ENCODE data around the gene TBC1D10B.

Gene TBC1D10B

GRCh38 chr16:30378236-30379157 lies 8.2 kb upstream of the TBC1D10B start:
- Histone ChIP-seq H3K36me3 (ENCODE audit: insufficient read depth, low read length) (no peaks in the 10 kb centered on the region), H3K4me1 (ENCODE audit: insufficient read depth, low read length) (peaks cover 11% of the 10 kb centered on the region; the same call in 1 of the 2 replicates), H3K27ac (ENCODE audit: low read depth, low read length) (peak overlapping the region; percentile 100), H3K9me3 (ENCODE audit: insufficient read depth, low read depth, low read length) (no peaks in the 10 kb centered on the region), H3K27me3 (ENCODE audit: insufficient read depth, low read length) (no peaks in the 10 kb centered on the region), H3K9ac (ENCODE audit: low read depth, low read length) (peak overlapping the region; percentile 85), H3K4me3 (ENCODE audit: low read length) (peak overlapping the region; percentile 74)
- under 1% methylated on average over 67 of the region's 67 CpGs for WGBS

DNA sequence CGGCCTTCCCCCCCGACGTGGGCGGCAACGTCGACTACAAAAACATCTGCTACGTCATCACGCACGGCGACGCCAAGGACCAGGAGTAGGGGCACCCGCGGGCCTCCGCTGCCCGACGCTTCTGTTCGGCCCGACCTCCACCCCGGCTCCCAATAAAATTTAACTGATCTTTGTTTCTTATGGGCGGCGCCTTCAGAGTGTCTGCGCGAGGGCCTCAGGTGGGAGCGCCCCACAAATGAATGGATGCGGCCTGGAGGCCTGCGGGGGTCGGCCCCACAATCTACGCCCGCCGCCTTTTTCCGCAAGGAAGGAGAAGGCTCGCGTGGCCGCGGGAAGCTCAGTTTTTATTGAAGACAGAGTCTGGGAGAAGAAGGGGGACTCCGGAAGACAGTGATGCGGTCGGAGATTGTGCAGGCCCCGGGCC lies 7.5 kb upstream of the TBC1D10B start:
- H3K4me1 ChIP-seq (ENCODE audit: insufficient read depth, low read length) = peaks cover 11% of the 10 kb centered on the region; the same call in 1 of the 2 replicates
- H3K27me3 ChIP-seq (ENCODE audit: insufficient read depth, low read length) = no peaks in the 10 kb centered on the region
- H3K4me3 ChIP-seq (ENCODE audit: low read length) = peak overlapping the region; percentile 74
- WGBS = 1% methylated on average over 39 of the region's 39 CpGs
- peak overlapping the region; percentile 100 for H3K27ac ChIP-seq (ENCODE audit: low read depth, low read length)
- H3K9me3 ChIP-seq (ENCODE audit: insufficient read depth, low read depth, low read length) = no peaks in the 10 kb centered on the region
- no peaks in the 10 kb centered on the region for H3K36me3 ChIP-seq (ENCODE audit: insufficient read depth, low read length)
- peak overlapping the region; percentile 85 for H3K9ac ChIP-seq (ENCODE audit: low read depth, low read length)

DNA sequence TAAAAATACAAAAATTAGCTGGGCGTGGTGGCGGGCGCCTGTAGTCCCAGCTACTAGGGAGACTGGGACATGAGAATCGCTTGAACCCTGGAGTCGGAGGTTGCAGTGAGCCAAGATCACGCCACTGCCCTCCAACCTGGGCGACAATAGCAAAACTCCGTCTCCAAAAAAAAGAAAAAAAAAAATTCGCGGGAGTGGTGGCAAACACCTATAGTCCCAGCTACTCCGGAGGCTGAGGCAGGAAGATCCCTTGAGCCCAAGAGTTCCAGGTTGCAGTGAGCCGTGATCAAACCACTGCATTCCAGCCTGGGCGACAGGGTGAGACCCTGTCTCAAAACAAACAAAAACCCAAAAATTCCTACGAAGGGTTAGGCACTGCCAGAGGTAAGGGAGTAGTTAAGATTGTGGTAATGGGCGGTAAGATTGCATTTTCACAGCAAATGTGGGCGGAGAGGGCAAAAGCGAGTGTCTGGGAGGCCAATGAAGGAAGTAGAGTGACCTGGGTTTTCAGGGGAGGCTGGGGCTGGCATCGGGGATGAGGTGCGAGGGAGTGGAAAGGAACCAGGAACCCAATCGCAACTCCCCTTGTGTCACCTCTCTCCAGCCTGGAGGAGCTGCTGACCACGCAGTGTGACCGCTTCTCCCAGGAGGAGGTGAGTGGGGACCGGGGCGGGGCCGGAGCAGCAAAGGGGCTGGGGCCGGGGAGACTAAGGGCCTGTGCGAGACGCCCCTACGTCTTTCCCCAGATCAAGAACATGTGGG lies 6.9 kb upstream of the TBC1D10B start:
- 55% methylated on average over 29 of the region's 29 CpGs for WGBS
- Histone ChIP-seq H3K4me1 (ENCODE audit: insufficient read depth, low read length) (peaks cover 11% of the 10 kb centered on the region; the same call in 1 of the 2 replicates), H3K9ac (ENCODE audit: low read depth, low read length) (peak overlapping the region; percentile 52), H3K9me3 (ENCODE audit: insufficient read depth, low read depth, low read length) (no peaks in the 10 kb centered on the region), H3K4me3 (ENCODE audit: low read length) (peak overlapping the region; percentile 74), H3K27ac (ENCODE audit: low read depth, low read length) (peak overlapping the region; percentile 100), H3K27me3 (ENCODE audit: insufficient read depth, low read length) (no peaks in the 10 kb centered on the region), H3K36me3 (ENCODE audit: insufficient read depth, low read length) (no peaks in the 10 kb centered on the region)

DNA sequence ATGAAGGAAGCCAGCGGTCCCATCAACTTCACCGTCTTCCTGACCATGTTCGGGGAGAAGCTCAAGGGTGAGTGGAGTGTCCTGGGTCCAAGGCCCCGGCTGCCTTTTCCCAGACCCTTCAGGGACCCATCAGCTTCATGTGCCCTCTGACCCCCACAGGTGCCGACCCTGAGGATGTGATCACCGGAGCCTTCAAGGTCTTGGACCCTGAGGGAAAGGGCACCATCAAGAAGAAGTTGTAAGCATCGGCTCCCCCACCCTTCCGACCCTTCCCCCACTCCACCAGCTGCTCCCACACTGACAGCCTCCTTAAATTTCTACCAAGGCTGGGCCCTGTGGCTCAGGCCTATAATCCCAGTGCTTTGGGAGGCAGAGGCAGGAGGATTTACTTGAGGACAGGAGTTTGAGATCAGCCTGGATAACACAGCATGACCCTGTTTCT lies 6.2 kb upstream of the TBC1D10B start:
- H3K27me3 ChIP-seq (ENCODE audit: insufficient read depth, low read length) = no peaks in the 10 kb centered on the region
- peaks cover 11% of the 10 kb centered on the region; the same call in 1 of the 2 replicates for H3K4me1 ChIP-seq (ENCODE audit: insufficient read depth, low read length)
- no peaks in the 10 kb centered on the region for H3K9me3 ChIP-seq (ENCODE audit: insufficient read depth, low read depth, low read length)
- no peaks in the 10 kb centered on the region for H3K36me3 ChIP-seq (ENCODE audit: insufficient read depth, low read length)
- H3K4me3 ChIP-seq (ENCODE audit: low read length) = no peak overlapping the region
- H3K9ac ChIP-seq (ENCODE audit: low read depth, low read length) = no peak overlapping the region
- no peak overlapping the region for H3K27ac ChIP-seq (ENCODE audit: low read depth, low read length)
- 98% methylated on average over 8 of the region's 8 CpGs for WGBS

DNA sequence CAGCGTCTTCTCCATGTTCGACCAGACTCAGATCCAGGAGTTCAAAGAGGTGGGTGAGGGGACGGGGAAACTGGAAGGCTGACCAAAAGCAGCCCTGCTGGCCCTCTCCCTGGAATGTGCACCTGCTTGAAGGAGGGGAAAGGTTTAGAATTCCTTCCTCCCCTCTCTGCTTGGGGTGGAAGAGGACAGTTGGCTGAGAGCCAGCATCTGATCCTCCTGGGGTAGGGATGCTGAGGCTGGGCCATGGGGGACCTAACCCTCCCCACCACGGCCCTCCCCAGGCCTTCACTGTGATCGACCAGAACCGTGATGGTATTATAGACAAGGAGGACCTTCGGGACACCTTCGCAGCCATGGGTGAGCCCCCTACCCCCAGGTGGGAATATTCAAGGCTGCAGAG lies 5.6 kb upstream of the TBC1D10B start:
- no peak overlapping the region for H3K9ac ChIP-seq (ENCODE audit: low read depth, low read length)
- peak overlapping the region; percentile 39; the same call in 1 of the 2 replicates for H3K27ac ChIP-seq (ENCODE audit: low read depth, low read length)
- no peak overlapping the region for H3K4me3 ChIP-seq (ENCODE audit: low read length)
- no peaks in the 10 kb centered on the region for H3K9me3 ChIP-seq (ENCODE audit: insufficient read depth, low read depth, low read length)
- 92% methylated on average over 8 of the region's 8 CpGs for WGBS
- no peaks in the 10 kb centered on the region for H3K36me3 ChIP-seq (ENCODE audit: insufficient read depth, low read length)
- H3K4me1 ChIP-seq (ENCODE audit: insufficient read depth, low read length) = peaks cover 11% of the 10 kb centered on the region; the same call in 1 of the 2 replicates
- no peaks in the 10 kb centered on the region for H3K27me3 ChIP-seq (ENCODE audit: insufficient read depth, low read length)

DNA sequence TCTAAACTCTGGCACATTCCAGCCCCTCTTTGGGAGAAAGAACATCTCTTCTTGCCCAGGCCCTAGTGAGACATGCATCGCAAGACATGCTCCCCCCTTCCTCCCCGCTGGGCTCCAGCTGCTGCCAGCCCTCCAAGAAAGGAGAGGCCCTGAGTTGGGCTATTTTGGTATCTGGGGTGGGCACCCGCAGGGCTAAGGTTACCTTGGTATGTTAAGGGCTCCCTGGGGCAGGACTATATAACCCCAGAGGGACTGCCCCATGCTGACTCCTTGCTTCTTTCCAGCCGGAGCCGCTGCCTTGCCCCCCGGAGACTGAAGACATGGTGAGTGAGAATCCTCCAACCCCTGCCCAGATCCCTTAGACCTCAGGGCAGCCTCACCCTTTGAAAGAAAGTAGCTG lies 4.2 kb upstream of the TBC1D10B start, which contains the start of gene MYL11:
TSS of gene MYL11 (plus strand) at position 265 of the 400 bp plus-strand sequence. CDS start at position 321, 56 bp downstream.
- H3K27me3 ChIP-seq (ENCODE audit: insufficient read depth, low read length) = no peaks in the 10 kb centered on the region
- 95% methylated on average over 6 of the region's 6 CpGs for WGBS
- no peaks in the 10 kb centered on the region for H3K36me3 ChIP-seq (ENCODE audit: insufficient read depth, low read length)
- H3K27ac ChIP-seq (ENCODE audit: low read depth, low read length) = peak within 1 kb of the TSS; percentile 39; the same call in 1 of the 2 replicates
- H3K4me3 ChIP-seq (ENCODE audit: low read length) = no peak within 1 kb of the TSS
- no peak within 1 kb of the TSS for H3K9ac ChIP-seq (ENCODE audit: low read depth, low read length)
- peaks cover 11% of the 10 kb centered on the region; the same call in 1 of the 2 replicates for H3K4me1 ChIP-seq (ENCODE audit: insufficient read depth, low read length)
- no peaks in the 10 kb centered on the region for H3K9me3 ChIP-seq (ENCODE audit: insufficient read depth, low read depth, low read length)

- Histone ChIP-seq H3K9ac (ENCODE audit: low read depth, low read length) (no peak overlapping the region), H3K4me1 (ENCODE audit: insufficient read depth, low read length) (peaks cover 11% of the 10 kb centered on the region; the same call in 1 of the 2 replicates), H3K36me3 (ENCODE audit: insufficient read depth, low read length) (no peaks in the 10 kb centered on the region), H3K9me3 (ENCODE audit: insufficient read depth, low read depth, low read length) (no peaks in the 10 kb centered on the region), H3K27me3 (ENCODE audit: insufficient read depth, low read length) (no peaks in the 10 kb centered on the region), H3K27ac (ENCODE audit: low read depth, low read length) (no peak overlapping the region), H3K4me3 (ENCODE audit: low read length) (no peak overlapping the region)
- 90% methylated on average over 5 of the region's 5 CpGs for WGBS
These were observed 2.4 kb upstream of the TBC1D10B start for GRCh38 chr16:30372725-30373124.

DNA sequence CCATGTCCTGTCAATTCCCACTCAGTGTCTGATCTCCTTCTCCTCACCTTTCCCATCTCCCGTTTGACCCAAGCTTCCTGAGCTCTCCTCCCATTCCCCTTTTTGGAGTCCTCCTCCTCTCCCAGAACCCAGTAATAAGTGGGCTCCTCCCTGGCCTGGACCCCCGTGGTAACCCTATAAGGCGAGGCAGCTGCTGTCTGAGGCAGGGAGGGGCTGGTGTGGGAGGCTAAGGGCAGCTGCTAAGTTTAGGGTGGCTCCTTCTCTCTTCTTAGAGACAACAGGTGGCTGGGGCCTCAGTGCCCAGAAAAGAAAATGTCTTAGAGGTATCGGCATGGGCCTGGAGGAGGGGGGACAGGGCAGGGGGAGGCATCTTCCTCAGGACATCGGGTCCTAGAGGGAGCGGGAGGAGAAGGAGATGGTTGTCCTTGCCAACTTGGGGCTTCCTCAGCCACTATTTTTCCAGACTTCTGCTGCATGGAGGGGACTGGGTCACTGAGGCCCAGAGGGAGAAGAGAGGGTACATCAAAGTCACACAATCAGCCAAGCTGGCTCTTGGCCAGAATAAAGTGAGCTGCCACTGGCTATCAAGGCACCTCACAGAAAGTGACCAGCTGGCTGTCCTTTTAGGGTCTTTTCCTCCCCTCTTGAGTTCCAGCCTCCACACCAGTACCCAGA lies 1.9 kb upstream of the TBC1D10B start:
- H3K27me3 ChIP-seq (ENCODE audit: insufficient read depth, low read length) = no peaks in the 10 kb centered on the region
- 91% methylated on average over 6 of the region's 6 CpGs for WGBS
- no peak overlapping the region for H3K9ac ChIP-seq (ENCODE audit: low read depth, low read length)
- no peaks in the 10 kb centered on the region for H3K9me3 ChIP-seq (ENCODE audit: insufficient read depth, low read depth, low read length)
- H3K4me3 ChIP-seq (ENCODE audit: low read length) = peak overlapping the region; percentile 51; the same call in 1 of the 2 replicates
- no peak overlapping the region for H3K27ac ChIP-seq (ENCODE audit: low read depth, low read length)
- H3K36me3 ChIP-seq (ENCODE audit: insufficient read depth, low read length) = no peaks in the 10 kb centered on the region
- peaks cover 8% of the 10 kb centered on the region; the same call in 1 of the 2 replicates for H3K4me1 ChIP-seq (ENCODE audit: insufficient read depth, low read length)

- Histone ChIP-seq H3K9ac (ENCODE audit: low read depth, low read length) (no peak overlapping the region), H3K27ac (ENCODE audit: low read depth, low read length) (no peak overlapping the region)
These were observed 1.0 kb upstream of the TBC1D10B start for GRCh38 chr16:30371248-30371816.

DNA sequence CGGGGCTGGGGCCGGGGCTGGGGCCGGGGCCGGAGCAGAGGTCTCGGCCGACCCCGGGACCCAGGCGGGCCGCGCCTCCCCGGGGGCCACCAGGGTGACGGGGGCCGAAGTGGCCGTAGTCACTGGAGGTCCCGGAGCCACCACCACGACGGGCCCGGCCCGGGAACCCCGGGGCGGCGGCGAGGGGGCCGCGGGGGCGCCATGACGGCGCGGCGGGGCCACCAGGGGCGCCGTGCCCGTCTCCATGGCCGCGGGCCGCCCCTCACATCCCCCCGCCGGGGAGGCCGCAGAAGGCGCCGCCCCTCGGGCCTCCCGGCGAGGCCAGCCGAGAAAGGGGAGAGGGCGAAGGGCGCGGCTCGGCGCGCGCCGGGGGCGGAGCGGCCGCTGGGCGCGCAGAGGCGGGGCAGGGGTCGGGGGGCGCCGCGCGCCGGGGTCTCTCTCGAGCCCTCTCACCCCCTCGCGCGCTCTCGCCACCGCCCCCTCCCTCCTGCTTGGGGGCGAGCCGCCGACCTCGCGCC lies 297 bp downstream of the TBC1D10B start:
- peak overlapping the region; percentile 43 for H3K9ac ChIP-seq (ENCODE audit: low read depth, low read length)
- H3K27ac ChIP-seq (ENCODE audit: low read depth, low read length) = peak overlapping the region; percentile 46; the same call in 1 of the 2 replicates
- H3K9me3 ChIP-seq (ENCODE audit: insufficient read depth, low read depth, low read length) = no peaks in the 10 kb centered on the region
- peaks cover 5% of the 10 kb centered on the region; the same call in 1 of the 2 replicates for H3K36me3 ChIP-seq (ENCODE audit: insufficient read depth, low read length)
- WGBS = under 1% methylated on average over 76 of the region's 76 CpGs
- H3K4me1 ChIP-seq (ENCODE audit: insufficient read depth, low read length) = no peaks in the 10 kb centered on the region
- peak overlapping the region; percentile 69 for H3K4me3 ChIP-seq (ENCODE audit: low read length)
- H3K27me3 ChIP-seq (ENCODE audit: insufficient read depth, low read length) = no peaks in the 10 kb centered on the region

More at GRCh38 chr16:30371248-30371816, 1.0 kb upstream of the TBC1D10B start:
- WGBS = 25% methylated on average over 11 of the region's 11 CpGs
- H3K27me3 ChIP-seq (ENCODE audit: insufficient read depth, low read length) = no peaks in the 10 kb centered on the region
- peaks cover 6% of the 10 kb centered on the region; the same call in 1 of the 2 replicates for H3K4me1 ChIP-seq (ENCODE audit: insufficient read depth, low read length)
- H3K4me3 ChIP-seq (ENCODE audit: low read length) = peak overlapping the region; percentile 51
- peaks cover 3% of the 10 kb centered on the region; the same call in 1 of the 2 replicates for H3K36me3 ChIP-seq (ENCODE audit: insufficient read depth, low read length)
- no peaks in the 10 kb centered on the region for H3K9me3 ChIP-seq (ENCODE audit: insufficient read depth, low read depth, low read length)
